Glomerular endothelial cell (primary cell): ENCODE results near the gene ZBTB4. TPM values are rescaled to one million over a fixed set of nuclear protein-coding genes. Genes with fewer than 3 reads are reported as not detected.
A peak's percentile ranks its signal among the peaks of the same experiment; 100 is the strongest.
"Not testable (repeated sequence)": the region's sequence is repeated elsewhere in the genome, so short reads cannot be mapped to it uniquely, and the experiment has no call there.

Experiments used
- DNase-seq: peaks from one replicate; pipeline ENCODE4 v3.0.0-alpha.2; 2011; ENCODE audit warnings: low read depth, low spot score; ENCODE audit errors: extremely low read depth
- total RNA-seq: library from RNA; depleted of rRNA; stranded (reverse); fragments of >200 nt; gene quantifications from 2 replicates; pipeline ENCODE4 v1.2.3, GENCODE V29; 2015

Gene ZBTB4
- total RNA-seq, 1 donor from 2014 or later: 43.9 TPM

GRCh38 chr17:7496470-7497183, 17.2 kb upstream of the ZBTB4 start:
- DNase-seq: no peak

GRCh38 chr17:7495906-7496434, 16.5 kb upstream of the ZBTB4 start:
- DNase-seq: no peak

- DNase-seq: no peak
These were observed 14.5 kb upstream of the ZBTB4 start for GRCh38 chr17:7493941-7494340.

GRCh38 chr17:7491583-7491982, 12.2 kb upstream of the ZBTB4 start:
- DNase-seq: no peak

GRCh38 chr17:7490144-7490543, 10.7 kb upstream of the ZBTB4 start:
- no peak for DNase-seq

GRCh38 chr17:7486181-7486580, 6.8 kb upstream of the ZBTB4 start:
- DNase-seq: no peak

GRCh38 chr17:7484919-7485377, 5.5 kb upstream of the ZBTB4 start:
- DNase-seq: no peak

GRCh38 chr17:7484067-7484918, 4.9 kb upstream of the ZBTB4 start, which contains the start of gene POLR2A:
Gene POLR2A (plus strand): TSS chr17:7484366.
- DNase-seq: peak; percentile 83

GRCh38 chr17:7483255-7484066, 4.0 kb upstream of the ZBTB4 start:
- DNase-seq: peak; percentile 73

GRCh38 chr17:7482742-7483088, 3.3 kb upstream of the ZBTB4 start:
- DNase-seq: not testable (repeated sequence)

GRCh38 chr17:7481842-7482741, 2.7 kb upstream of the ZBTB4 start:
- not testable (repeated sequence) for DNase-seq

GRCh38 chr17:7481275-7481674, 1.8 kb upstream of the ZBTB4 start, which contains the start of gene SLC35G6:
Gene SLC35G6 (plus strand): TSS chr17:7481446. CDS start chr17:7481517, 71 bp downstream.
- not testable (repeated sequence) for DNase-seq

GRCh38 chr17:7480089-7480384, 606 bp upstream of the ZBTB4 start:
- no peak for DNase-seq

GRCh38 chr17:7478276-7479212, 887 bp downstream of the ZBTB4 start:
- DNase-seq: no peak

GRCh38 chr17:7477392-7478275, 1.8 kb downstream of the ZBTB4 start:
- DNase-seq: no peak

GRCh38 chr17:7476951-7477350, 2.5 kb downstream of the ZBTB4 start:
- DNase-seq: no peak

GRCh38 chr17:7476494-7476893, 2.9 kb downstream of the ZBTB4 start:
- DNase-seq: no peak
